Measurements from ENCODE around the gene IRF1.

The IRF1 gene

DNA sequence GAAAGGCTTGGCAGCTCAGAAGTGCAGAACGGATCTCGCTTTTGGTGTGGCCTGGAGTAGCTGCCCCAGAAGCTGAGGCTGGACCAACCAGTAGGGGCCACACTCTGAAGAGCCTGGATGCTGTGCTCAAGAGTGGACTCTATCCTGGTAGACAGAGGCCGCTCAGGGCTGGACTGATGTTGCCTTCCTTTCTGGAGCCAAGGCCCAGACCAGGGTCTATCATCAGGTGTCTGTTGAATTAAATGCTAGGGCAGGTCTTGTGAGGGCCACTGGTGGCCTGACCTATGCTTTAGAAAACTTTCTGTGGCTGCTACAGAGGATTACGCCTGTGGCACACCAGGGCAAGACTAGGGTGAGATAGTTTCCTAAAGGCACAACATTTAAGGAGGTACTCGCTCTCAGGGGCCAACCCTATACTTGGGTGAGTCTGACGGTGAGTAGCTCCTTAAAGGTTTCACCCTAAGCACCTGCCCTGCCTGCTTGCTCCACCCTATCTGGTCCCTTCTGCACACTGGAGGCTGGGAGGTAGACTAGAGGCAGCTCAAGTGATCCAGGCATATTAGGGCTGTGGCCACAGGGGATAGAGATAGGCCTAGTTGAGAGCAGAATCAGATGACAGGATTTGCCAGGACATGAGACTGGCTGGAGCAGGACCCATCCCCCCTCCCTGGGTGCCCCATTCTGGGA is 9.8 kb upstream of the IRF1 start:
- no peak for DNase-seq

DNA sequence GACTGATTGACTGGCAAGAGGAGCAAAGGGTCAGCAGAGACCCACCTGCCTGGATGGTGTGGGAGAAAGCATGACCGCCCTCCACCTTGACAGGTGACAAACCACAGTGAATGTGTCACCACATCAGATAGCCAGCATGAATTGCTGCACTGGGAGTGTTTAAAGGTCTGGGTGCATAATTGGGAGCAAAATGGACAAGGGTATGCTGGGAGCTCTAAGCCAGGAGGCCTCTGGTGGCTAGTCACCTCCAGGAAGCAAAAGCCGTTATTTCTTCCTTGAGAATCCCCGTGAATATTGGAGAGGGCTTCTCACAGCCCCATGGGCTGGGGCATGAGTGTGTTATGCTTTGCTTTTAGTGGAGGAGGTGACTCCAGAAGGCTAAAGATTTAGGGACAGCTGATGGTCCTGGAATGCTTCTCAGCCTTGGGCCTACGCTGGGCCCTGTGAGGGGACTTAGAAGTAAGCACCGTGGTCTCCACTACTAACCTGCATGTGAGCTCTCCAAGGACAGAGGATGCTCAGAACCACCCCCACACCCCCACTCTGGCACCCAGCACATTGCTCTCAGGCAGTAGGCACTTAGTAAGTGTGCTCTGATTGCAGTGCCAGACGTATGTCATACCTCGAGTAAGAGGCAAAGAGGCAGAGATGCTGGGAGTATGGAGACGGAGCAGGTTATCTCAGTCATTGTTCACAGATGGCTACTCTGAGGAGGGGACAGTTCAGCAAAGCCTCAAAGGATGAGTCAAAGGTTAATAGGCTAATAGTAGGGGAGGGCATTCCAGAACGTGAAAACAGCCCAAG is 9.1 kb upstream of the IRF1 start:
- no peak for DNase-seq

DNA sequence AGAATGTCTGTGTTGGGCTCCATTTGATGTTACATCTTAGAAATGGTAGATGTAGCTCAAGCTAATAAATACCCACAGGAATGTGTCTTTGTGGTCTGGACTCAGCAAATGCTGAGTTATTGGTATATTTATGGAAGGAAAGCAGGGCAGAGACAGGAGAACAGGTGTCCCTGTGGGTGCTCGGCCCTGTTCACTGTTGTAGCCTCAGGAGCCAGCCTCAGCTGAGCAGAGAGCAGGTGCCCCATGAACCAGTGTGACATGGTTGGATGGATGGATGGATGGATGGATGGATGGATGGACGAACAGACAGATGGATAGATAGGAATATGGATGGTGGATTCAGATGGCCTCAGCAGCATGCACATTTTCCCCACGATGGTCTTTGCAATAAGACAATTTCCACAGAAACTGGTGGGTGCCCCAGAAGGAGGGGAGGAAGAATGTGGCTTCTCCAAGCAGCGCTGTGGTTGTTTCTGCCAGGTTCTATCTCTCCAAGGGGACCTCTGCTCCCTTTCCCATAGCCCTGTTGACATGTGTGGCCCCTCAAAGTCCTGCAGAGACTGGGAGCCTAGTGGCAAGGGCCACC is 8.2 kb upstream of the IRF1 start:
- no peak for DNase-seq

DNA sequence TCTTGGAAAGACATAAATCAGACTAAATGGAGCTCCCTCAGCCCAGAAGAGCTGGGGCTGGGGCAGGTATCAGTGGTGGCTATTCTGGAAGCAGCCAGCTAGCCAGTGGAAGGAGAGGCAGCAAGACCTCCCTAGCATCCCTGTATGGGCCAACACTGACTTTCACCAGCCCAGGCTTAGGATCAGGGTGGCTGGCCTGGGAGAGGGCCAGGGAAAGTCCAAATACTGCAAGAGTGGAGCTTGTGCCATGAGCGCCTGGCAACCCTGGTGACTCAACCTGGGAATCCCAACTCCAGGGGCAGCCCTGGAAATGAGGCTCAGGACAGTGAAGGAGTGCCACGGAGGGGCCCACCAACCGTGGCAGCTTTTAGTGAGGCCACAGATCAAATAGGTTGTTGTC is 7.6 kb upstream of the IRF1 start:
- DNase-seq, result no peak

DNA sequence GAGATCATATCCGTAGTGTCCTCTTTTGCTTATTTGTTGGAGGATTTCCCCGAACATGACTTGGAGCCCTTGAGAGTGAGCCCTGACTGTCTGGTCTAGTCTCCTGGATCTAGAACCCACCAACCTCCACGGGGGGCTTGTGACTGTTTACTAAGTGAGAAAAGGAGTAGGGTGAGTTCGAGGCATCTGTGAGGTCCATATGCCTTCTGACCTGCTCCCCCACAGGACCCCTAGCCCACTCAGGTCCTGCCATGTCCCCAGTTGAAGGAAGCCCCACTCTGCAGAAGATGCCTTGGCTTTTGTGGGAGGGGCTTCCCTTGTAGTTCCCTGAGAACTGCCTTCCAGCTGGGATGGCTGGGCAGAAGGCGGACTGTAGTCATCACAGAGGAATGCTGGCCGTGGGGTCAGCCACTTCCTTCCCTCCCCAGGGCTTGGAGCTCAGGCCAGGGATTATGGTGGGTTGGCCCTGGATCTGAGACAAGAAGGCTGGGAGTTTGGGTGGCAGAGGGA is 7.0 kb upstream of the IRF1 start:
- no peak for DNase-seq

DNA sequence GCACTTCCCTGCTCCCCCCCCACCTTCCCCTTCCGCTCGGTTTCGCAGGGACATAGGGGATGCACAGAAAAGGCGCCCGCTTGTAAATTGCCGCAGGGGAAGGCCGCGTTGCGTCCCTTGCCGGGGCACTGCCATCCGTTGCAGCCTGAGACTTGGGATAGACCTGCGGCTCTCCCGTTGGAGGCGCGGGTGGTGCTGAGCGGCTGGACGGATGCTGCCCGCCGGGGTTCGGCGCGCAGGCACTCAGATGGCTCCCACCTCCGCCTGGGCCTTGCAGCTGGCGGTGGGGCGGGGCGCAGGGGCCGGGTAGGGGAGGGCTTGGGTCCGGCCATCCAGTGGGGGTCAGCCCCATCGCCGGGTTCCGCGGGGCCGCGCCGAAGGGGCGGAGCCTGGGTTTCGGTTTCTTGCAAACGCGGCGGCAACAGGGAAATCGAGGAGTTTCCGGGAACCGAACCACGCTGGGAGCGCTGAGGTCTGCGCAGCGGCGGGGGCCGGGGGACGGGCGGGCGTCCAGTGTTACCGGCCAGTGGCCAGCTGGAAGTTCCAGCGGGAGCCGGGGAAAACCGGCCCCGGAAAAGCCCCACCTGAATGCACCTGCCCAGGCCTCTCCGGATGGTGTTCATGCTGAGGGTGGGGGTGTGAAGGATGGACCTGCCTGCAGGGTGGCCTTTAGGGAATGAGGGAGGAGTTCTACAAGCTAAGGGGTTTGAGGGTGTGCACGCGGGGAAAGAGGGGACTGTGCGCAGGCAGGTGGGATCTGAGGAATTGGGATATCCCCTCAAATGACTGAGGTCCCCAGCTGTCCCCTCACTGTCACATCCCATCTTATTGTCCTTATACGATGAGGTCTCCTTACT is 6.3 kb upstream of the IRF1 start:
- DNase-seq, result peak; percentile 74

DNA sequence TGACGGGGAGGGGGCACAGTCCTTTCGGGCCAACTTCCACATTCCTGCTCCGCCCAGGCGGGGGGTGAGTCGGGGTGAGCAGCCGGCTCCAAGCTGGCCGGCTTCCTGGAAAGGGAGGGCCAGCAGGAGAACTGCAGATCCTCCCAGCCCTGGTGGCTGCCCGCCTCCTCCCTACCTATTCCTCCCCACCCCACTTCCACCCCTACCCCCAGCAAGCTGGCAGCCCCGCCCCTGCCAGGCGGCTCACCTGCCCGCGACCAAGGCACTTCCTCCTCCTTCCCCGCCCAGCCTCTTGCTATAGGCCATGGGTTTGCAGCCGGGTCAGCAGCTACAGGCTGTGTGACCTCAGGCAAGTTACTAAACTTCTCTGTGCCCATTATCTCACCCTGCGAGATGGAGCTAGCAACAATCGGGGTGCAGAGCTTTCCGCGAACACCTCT is 5.6 kb upstream of the IRF1 start:
- peak; percentile 94 for DNase-seq

DNA sequence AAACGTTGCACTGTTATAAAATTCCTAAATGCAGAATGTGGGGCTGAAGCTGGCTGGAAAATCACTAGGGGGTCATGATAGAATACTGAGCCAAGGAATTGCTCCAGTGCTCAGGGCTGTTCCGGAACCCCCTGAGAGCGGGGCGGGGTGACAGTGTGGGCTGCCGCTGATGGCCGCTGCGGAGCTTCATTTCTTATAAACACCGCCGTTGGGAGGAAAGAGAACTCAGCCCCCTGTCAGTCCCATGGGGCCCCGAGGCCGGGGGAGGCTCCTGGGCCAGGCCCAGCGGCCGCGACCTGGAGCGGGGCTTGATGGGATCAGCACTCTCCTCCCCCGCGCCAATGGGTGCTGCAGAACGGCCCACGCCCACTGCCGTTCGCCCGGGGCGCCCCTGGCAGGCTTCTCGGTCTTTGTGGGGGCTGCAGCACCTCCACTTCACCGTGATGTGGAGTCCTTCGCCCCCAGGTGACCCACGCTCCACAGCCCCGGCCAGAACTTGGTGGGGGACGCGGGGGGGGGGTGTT is 5.2 kb upstream of the IRF1 start:
- peak; percentile 75 for DNase-seq

DNA sequence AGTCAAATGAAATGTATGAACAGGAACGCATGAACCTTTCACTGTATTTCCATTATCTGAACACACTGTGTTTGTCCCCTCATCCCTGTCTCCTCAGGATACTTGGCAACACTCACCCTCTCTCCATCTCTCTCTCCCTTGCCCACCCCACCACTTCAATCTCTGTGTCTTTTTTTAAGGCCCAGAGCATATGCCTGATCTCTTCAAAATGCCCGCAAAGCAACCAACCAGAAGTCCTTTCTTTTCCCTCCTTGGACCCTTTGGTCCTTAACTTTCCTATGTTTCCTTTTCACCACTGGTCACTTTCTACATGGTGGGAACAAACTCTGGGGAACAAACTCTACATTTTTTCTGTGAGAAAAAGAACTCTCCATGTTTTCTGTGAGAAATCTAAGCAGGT is 3.2 kb upstream of the IRF1 start:
- DNase-seq, result no peak

DNA sequence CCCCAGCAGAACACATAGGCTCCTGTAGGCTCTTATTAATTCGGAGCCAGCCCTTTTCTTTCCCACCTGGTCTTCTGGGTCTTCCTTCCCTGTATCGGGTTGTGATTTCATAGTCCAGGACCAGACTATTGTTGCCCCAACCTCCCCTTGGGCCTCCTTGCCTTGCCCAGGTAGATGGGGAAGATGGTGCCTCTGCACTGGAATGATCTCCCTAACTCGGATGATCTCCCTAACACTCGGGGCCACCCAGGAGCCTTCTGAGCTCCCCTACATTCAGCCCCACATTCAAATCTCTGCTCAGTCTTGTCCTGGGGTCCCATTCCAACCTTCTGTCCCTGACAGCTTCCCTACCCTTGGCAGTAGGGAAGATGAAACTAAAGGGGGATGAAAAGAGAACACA is 2.7 kb upstream of the IRF1 start:
- no peak for DNase-seq

DNA sequence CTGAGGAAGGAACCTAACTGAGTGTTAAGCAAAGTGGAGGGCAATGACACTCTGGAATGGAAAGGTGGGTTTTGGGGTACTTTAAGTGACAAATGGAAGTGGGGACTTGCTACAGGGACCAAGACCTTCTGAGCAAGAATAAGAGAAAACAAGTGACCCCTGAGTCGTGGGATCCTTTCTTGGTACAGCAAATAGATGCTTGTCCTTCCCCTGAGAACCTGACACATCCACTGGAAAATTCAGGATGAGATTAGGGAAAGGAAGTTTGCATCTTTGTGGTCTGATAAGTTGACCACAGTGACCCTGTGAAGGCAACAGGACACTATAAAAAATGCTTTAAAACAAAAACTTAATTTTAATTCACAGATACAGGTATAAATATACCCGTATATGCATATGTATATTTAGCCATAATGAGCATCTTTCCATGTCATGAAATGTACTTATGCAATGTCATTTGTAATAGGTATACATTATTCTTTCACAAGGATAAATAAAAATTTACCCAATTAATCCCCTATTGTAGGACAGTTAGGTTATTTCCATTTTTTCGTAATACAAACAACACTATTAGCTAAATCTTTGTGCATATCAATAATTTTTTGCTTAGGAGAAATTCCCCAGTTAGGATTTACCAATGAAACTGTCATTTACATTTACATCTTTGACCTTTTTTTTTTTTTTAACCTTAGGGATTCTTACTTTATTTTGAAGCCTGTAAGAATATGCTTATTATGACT is 2.0 kb upstream of the IRF1 start:
- no peak for DNase-seq

DNA sequence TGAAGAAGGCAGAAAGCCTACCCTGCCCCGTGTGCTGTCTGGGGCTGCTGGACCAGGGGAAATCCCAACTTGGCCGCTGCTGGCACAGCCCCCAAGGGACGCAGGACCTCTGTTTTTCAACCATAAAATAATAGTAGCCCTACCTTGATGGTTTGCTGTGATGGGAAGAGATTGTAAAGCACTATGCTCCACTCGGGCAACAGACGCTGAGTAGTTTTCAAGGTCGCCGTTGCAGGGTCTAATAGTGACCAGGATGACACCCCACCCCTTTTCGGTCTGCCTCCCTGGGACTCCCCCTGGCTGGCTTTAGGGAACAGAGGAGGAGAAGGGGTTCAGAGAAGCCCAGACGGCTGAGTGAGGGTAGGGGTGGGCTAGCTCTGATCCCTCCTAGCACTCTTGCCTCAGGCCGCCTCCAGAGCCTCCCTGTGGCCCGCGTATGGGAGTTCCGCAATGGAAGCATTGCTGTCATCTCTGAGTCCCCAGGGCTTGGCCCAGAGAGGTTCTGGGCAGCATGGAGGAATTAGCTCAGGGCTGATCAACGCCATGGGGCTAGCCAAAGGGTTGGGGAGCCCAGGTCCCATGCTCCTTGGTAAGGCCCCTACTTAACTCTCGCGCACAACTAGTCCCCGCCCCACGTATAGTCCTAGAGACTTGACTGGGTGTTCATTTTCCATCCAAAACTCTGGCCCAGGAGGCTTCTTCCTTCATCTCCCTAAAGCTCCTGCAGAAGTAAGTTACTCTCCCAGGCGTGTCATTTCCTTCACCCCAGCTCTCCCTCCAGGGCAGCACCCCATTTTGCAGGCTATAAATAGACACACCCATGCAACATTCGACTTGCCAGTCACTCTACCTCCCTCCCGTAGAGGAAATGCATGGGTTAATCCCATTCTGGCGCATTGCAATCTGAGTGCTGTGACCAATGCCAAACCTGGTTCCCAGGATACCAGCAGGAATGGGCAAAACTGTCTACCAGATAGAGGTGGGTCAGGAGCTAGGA is 1.1 kb upstream of the IRF1 start:
- peak; percentile 69 for DNase-seq

DNA sequence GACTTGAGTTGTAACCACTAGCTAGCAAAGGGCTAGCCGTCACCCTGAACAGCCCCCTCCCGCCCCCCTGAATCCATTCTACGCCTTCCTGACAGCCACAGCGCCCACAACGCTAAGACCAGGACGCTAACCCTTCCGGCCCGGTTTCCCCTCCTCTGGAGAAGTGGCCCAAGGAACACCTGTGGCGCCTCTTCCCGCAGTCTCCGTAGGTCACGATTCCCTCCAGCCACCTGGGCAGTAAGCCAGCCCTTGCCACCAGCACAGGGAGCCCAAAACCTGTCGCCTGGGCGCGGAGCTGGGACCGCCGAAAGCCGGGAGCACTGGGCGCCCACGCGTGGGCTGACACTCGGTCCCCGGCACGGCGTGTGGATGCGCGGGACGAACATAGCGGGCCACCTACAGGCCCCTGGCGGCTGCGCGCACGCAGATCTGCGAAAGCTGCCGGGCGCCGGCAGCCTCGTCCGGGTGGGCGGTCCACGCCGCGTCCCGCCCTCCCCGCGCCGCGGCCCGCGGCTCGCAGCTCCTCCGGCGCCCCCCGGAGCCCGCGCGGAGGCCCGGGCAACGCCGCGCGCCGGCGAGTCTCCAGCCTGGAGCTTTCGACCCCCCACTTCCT is 596 bp downstream of the IRF1 start:
- no peak for DNase-seq

DNA sequence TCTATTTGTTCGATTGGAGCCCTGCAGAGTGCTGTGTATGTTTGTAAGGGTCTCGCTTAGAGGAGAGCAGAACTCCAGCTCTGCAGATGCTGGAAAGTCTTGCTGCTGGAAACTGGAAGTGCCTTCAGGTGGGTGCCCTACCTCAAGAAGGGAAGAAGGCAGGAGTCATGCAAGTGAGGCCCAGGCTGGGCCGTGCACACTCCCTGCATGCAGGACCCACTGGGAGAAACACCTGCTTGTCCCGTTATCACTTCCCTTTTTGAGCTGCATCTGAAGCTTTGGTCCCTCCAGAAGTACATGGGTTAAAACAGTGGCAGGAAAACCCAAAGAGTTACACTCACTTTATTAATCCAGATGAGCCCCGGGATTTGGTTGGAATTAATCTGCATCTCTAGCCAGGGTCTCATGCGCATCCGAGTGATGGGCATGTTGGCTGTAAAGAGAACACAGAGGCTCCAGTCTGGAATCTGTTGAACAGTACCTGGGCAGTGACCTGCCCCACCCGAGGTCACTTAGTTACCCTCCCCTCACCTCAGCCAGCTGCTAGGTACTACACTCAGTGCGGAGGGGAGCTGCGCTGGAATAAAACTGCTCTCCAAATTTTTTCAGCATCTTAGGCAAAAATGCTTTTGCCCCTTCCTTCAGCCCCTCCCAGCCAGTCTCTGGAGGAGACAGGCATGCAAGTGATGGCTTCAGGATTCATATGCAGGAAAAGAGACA is 1.4 kb downstream of the IRF1 start:
- peak; percentile 36 for DNase-seq

DNA sequence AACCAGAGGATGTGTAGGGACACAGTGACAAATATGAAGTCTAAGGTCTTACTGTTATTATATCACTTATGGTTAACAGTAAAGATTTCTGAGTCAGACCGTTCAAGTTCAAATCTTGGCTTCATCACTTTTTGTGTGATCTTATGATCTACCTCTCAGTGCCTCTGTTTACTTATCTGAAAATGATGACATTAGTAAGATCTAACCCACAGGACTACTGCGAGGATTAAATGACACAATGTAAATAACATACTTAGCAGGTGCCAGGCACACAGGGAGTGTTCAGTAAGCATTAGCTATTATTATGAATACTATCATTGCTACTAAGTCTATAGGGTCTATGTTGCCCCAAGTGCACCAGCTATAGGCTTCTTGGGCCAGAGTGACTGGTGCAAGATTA is 2.0 kb downstream of the IRF1 start:
- DNase-seq, result no peak

DNA sequence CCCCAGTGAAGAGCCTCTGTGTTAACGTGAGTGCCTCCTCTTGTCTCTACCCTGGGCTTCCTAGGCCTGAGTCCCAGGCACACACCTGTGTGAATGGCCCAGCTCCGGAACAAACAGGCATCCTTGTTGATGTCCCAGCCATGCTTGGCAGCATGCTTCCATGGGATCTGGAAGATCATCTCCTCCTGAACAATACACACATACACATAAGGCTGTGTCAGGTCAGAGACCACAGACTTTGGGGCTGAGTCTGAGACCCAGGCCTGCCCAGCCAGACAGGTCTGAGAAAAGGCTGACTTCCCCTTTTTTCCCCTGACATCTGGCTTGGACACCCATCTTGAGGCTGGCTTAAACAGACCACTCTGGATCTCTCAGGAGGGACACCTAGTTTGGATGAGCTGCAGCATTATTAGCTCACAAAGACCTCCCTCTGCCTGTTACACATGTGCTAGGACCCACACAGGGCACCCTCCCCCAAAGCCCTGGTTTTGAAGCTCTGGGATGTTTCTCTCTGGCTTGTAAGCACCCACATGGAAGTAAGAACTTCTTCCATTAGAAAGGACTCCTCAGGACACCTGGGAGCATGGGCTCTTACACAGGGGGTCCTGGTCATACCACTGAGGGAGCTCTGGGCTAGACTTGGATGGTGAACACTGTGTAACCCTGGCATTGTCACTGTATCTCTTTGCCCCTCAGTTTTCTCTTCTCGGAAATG is 2.6 kb downstream of the IRF1 start:
- DNase-seq, result peak; percentile 44

DNA sequence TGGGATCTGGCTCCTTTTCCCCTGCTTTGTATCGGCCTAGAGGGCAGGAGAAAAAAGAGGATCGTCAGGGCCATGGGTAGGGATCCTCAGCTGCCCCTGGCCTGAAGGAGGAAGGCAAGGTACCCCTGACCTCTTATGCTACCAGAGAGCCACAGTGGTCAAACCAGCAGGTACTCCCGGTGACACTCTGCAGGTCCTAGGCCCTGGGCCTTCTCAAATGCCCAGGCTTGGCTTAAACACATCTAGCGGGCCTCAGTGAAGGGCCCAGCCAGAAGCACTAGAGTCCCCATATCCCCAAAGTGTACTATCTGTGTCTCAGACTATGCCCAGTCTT is 3.5 kb downstream of the IRF1 start:
- DNase-seq, result no peak

DNA sequence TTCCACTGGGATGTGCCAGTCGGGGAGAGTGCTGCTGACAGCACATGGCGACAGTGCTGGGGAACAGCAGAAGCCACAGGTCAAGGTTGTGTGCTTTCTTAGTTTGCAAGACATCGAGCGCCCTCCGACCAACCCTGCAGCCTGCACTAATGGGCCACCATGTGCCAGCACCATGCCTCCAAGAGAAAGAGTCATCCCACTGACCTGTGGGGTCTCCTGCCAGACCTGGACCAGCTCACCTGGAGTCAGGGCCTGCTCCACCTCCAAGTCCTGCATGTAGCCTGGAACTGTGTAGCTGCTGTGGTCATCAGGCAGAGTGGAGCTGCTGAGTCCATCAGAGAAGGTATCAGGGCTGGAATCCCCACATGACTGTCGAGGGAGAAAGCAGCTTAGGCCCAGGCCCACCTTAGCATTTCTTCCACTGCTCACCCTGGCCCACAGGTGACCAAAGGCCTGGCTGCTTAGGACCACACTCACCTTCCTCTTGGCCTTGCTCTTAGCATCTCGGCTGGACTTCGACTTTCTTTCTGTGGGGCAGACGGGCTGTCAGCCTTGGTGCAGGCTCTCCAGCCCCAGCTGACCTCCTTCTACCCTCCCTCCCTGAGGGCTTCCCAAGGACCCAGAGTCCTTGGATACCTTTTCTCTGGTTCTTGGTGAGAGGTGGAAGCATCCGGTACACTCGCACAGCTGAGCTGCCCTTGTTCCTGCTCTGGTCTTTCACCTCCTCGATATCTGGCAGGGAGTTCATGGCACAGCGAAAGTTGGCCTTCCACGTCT is 4.1 kb downstream of the IRF1 start:
- no peak for DNase-seq
